WERI-Rb-1 (cell line): Measurements from ENCODE around the gene TP73.

Experiments used
- DNase-seq: peaks from one replicate; pipeline ENCODE4 v3.0.0-alpha.2; 2020
- H3K27ac ChIP-seq: fragments of 250-450 bp; sonication (Bioruptor Pico); 2 replicates; pipeline ENCODE4 v1.5.1; 2020; ENCODE audit warnings: mild to moderate bottlenecking, moderate library complexity
- H3K27me3 ChIP-seq: fragments of 250-450 bp; sonication (Bioruptor Pico); 2 replicates; pipeline ENCODE4 v1.5.1; 2021; ENCODE audit warnings: mild to moderate bottlenecking, low read depth, moderate library complexity; ENCODE audit not compliant: insufficient read depth, severe bottlenecking
- H3K36me3 ChIP-seq: fragments of 250-450 bp; sonication (Bioruptor Pico); 2 replicates; pipeline ENCODE4 v1.5.1; 2020; ENCODE audit warnings: mild to moderate bottlenecking, moderate library complexity
- H3K4me3 ChIP-seq: 2 replicates; pipeline ENCODE4 v1.5.1; 2011; ENCODE audit warnings: low read depth, mild to moderate bottlenecking, control low read depth, low read length
- H3K9me3 ChIP-seq: fragments of 250-450 bp; sonication (Bioruptor Pico); 2 replicates; pipeline ENCODE4 v1.5.1; 2021; ENCODE audit warnings: mild to moderate bottlenecking, moderate library complexity; ENCODE audit not compliant: severe bottlenecking
- CTCF ChIP-seq: IDR thresholded peaks from 2 replicates; pipeline ENCODE4 v1.5.1; 2011; ENCODE audit warnings: low read depth, mild to moderate bottlenecking, control low read depth, inconsistent platforms, low read length

The TP73 gene

GRCh38 chr1:3697104-3697503 lies 44.8 kb downstream of the TP73 start:
- peaks cover 13% of the 10 kb centered on the region for H3K36me3 ChIP-seq
- TF ChIP-seq CTCF: no peak
- no peak overlapping the region for H3K4me3 ChIP-seq
- H3K27ac ChIP-seq: no peak overlapping the region
- H3K9me3 ChIP-seq: peaks cover 4% of the 10 kb centered on the region
- H3K27me3 ChIP-seq: no peaks in the 10 kb centered on the region
- no peak for DNase-seq

- TF ChIP-seq CTCF: no peak
- Histone ChIP-seq H3K4me3 (no peak overlapping the region), H3K27ac (no peak overlapping the region), H3K27me3 (no peaks in the 10 kb centered on the region), H3K36me3 (peaks cover 13% of the 10 kb centered on the region), H3K9me3 (peaks cover 4% of the 10 kb centered on the region)
- no peak for DNase-seq
Observed at GRCh38 chr1:3697810-3698209, 45.5 kb downstream of the TP73 start.

GRCh38 chr1:3698660-3699408 lies 46.5 kb downstream of the TP73 start:
- H3K4me3 ChIP-seq: no peak overlapping the region
- H3K27me3 ChIP-seq: no peaks in the 10 kb centered on the region
- no peak overlapping the region for H3K27ac ChIP-seq
- DNase-seq: no peak
- TF ChIP-seq CTCF: no peak
- H3K9me3 ChIP-seq: no peaks in the 10 kb centered on the region
- H3K36me3 ChIP-seq: peaks cover 13% of the 10 kb centered on the region

GRCh38 chr1:3699596-3699995 lies 47.3 kb downstream of the TP73 start:
- no peak overlapping the region for H3K27ac ChIP-seq
- no peak overlapping the region for H3K4me3 ChIP-seq
- H3K27me3 ChIP-seq: no peaks in the 10 kb centered on the region
- H3K9me3 ChIP-seq: no peaks in the 10 kb centered on the region
- peaks cover 13% of the 10 kb centered on the region for H3K36me3 ChIP-seq
- TF ChIP-seq CTCF: no peak
- DNase-seq: no peak

- no peak overlapping the region for H3K27ac ChIP-seq
- TF ChIP-seq CTCF: no peak
- no peak overlapping the region for H3K4me3 ChIP-seq
- no peaks in the 10 kb centered on the region for H3K9me3 ChIP-seq
- H3K27me3 ChIP-seq: no peaks in the 10 kb centered on the region
- DNase-seq: no peak
- peaks cover 16% of the 10 kb centered on the region for H3K36me3 ChIP-seq
Observed at GRCh38 chr1:3700631-3701030, 48.3 kb downstream of the TP73 start.

- H3K27me3 ChIP-seq: no peaks in the 10 kb centered on the region
- no peak overlapping the region for H3K4me3 ChIP-seq
- no peaks in the 10 kb centered on the region for H3K9me3 ChIP-seq
- TF ChIP-seq CTCF: no peak
- no peak overlapping the region for H3K27ac ChIP-seq
- no peak for DNase-seq
- H3K36me3 ChIP-seq: peaks cover 11% of the 10 kb centered on the region
Observed at GRCh38 chr1:3702528-3702927, 50.2 kb downstream of the TP73 start.
